CD4-positive, CD25-positive, alpha-beta regulatory T cell (primary cell): ENCODE measurements around the gene RAD51B. TPM values are rescaled to one million over a fixed set of nuclear protein-coding genes. Genes with fewer than 3 reads are reported as not detected.

Source experiments
- ATAC-seq, 2 donors: fragments of 150-1000 bp; cut with Tn5 transposase; one replicate each; pipeline ENCODE4 v1.10.0; 2021; ENCODE audit warnings: low read depth in 2 of 2, moderate number of reproducible peaks in 2 of 2, moderate library complexity in 1 of 2
- DNase-seq, 3 donors: peaks; one replicate each; pipeline versions ENCODE4 v3.0.0 to v3.0.0-alpha.2; 2012 to 2022; ENCODE audit warnings: mixed read lengths in 1 of 3
- H3K27ac ChIP-seq: one replicate; pipeline ENCODE4 v1.7.0; 2013; ENCODE audit warnings: mild to moderate bottlenecking, low read length; ENCODE audit not compliant: insufficient read depth, poor library complexity, severe bottlenecking
- H3K27me3 ChIP-seq: one replicate; pipeline ENCODE4 v1.7.0; 2013; ENCODE audit warnings: low read length; ENCODE audit not compliant: control insufficient read depth, insufficient read depth
- H3K36me3 ChIP-seq: one replicate; pipeline ENCODE4 v1.7.0; 2013; ENCODE audit warnings: mild to moderate bottlenecking, low read length, moderate library complexity; ENCODE audit not compliant: control insufficient read depth, insufficient read depth
- H3K4me1 ChIP-seq: 2 replicates; pipeline ENCODE4 v1.7.0; 2013; ENCODE audit warnings: mild to moderate bottlenecking, low read length; ENCODE audit not compliant: insufficient read depth, control insufficient read depth, poor library complexity, severe bottlenecking
- H3K4me3 ChIP-seq: one replicate; pipeline ENCODE4 v1.7.0; 2013; ENCODE audit warnings: low read depth, mild to moderate bottlenecking, low read length, moderate library complexity
- H3K9me3 ChIP-seq, 2 experiments: 1 replicate in 1 of 2; 2 replicates in 1 of 2; pipeline ENCODE4 v1.7.0; 2013; ENCODE audit warnings: low read length in 2 of 2, mild to moderate bottlenecking in 1 of 2, moderate library complexity in 1 of 2; ENCODE audit not compliant: control insufficient read depth in 2 of 2
- H3K27ac Mint-ChIP-seq, 3 donors: one replicate each; pipeline ENCODE4 v1.8.0; 2020 to 2022; ENCODE audit warnings: mild to moderate bottlenecking in 3 of 3, mixed read lengths in 3 of 3, moderate library complexity in 2 of 3
- H3K27me3 Mint-ChIP-seq: one replicate; pipeline ENCODE4 v1.8.0; 2022; ENCODE audit warnings: mild to moderate bottlenecking, mixed read lengths
- H3K36me3 Mint-ChIP-seq: one replicate; pipeline ENCODE4 v1.8.0; 2020; ENCODE audit warnings: mixed read lengths
- H3K4me1 Mint-ChIP-seq, 4 donors: one replicate each; pipeline ENCODE4 v1.8.0; 2020 to 2022; ENCODE audit warnings: mixed read lengths in 4 of 4, mild to moderate bottlenecking in 1 of 4
- H3K4me3 Mint-ChIP-seq, 4 donors: one replicate each; pipeline ENCODE4 v1.8.0; 2020 to 2022; ENCODE audit warnings: mild to moderate bottlenecking in 4 of 4, mixed read lengths in 4 of 4, moderate library complexity in 3 of 4
- H3K9me3 Mint-ChIP-seq, 7 donors: one replicate each; pipeline ENCODE4 v1.8.0; 2020 to 2022; ENCODE audit warnings: mixed read lengths in 7 of 7, mild to moderate bottlenecking in 3 of 7, moderate library complexity in 2 of 7
- polyA plus RNA-seq, 4 donors: library from polyadenylated mRNA; unstranded; fragments of 300-500 nt; fragmentation: Illumina TruSeq; gene quantifications; one replicate each; pipeline ENCODE4 v1.2.3, GENCODE V29; 2021
- total RNA-seq: library from RNA; stranded (reverse); gene quantifications from one replicate; pipeline ENCODE4 v1.2.3, GENCODE V29; 2022

Gene RAD51B
- total and polyA plus RNA-seq, 5 donors from 2014 or later = 19.1 to 40.2 (median 28.1) TPM

GRCh38 chr14:68690089-68690958 lies 870.7 kb downstream of the RAD51B start:
- ATAC-seq (no peak), DNase-seq (no peak)
- H3K4me1 Mint-ChIP-seq = peaks cover 8 to 46% (median 28%) of the 10 kb centered on the region in 4 donors
- no peak overlapping the region for H3K4me3 ChIP-seq
- no peaks in the 10 kb centered on the region for H3K9me3 ChIP-seq
- H3K27me3 Mint-ChIP-seq = no peaks in the 10 kb centered on the region
- H3K4me3 Mint-ChIP-seq = no peak overlapping the region
- peaks cover 12% of the 10 kb centered on the region for H3K4me1 ChIP-seq
- peak overlapping the region in 1 of 3 donors; percentile 48 for H3K27ac Mint-ChIP-seq
- no peak overlapping the region for H3K27ac ChIP-seq
- H3K9me3 Mint-ChIP-seq = no peaks in the 10 kb centered on the region
- H3K36me3 ChIP-seq = no peaks in the 10 kb centered on the region
- H3K36me3 Mint-ChIP-seq = no peaks in the 10 kb centered on the region
- H3K27me3 ChIP-seq = no peaks in the 10 kb centered on the region

GRCh38 chr14:68691031-68691791 lies 871.6 kb downstream of the RAD51B start:
- DNase-seq = no peak
- peak overlapping the region in 2 of 3 donors; percentile 29 to 30 for H3K27ac Mint-ChIP-seq
- no peaks in the 10 kb centered on the region for H3K36me3 ChIP-seq
- no peaks in the 10 kb centered on the region for H3K9me3 Mint-ChIP-seq
- no peaks in the 10 kb centered on the region for H3K27me3 ChIP-seq
- H3K4me3 Mint-ChIP-seq = peak overlapping the region in 1 of 4 donors; percentile 58
- peaks cover 0 to 45% (median 26%) of the 10 kb centered on the region in 4 donors for H3K4me1 Mint-ChIP-seq
- H3K4me3 ChIP-seq = no peak overlapping the region
- no peaks in the 10 kb centered on the region for H3K9me3 ChIP-seq
- H3K27ac ChIP-seq = no peak overlapping the region
- peaks cover 5% of the 10 kb centered on the region for H3K4me1 ChIP-seq
- H3K27me3 Mint-ChIP-seq = no peaks in the 10 kb centered on the region
- no peak for ATAC-seq
- peaks cover 3% of the 10 kb centered on the region for H3K36me3 Mint-ChIP-seq

GRCh38 chr14:68691792-68692118 lies 872.2 kb downstream of the RAD51B start:
- H3K36me3 Mint-ChIP-seq = peaks cover 3% of the 10 kb centered on the region
- H3K9me3 Mint-ChIP-seq = no peaks in the 10 kb centered on the region
- DNase-seq (no peak), ATAC-seq (no peak)
- H3K4me1 Mint-ChIP-seq = peaks cover 0 to 40% (median 24%) of the 10 kb centered on the region in 4 donors
- H3K27ac Mint-ChIP-seq = peak overlapping the region; percentile 29 to 67 (median 30)
- no peaks in the 10 kb centered on the region for H3K27me3 ChIP-seq
- no peaks in the 10 kb centered on the region for H3K36me3 ChIP-seq
- H3K4me3 Mint-ChIP-seq = no peak overlapping the region
- no peak overlapping the region for H3K27ac ChIP-seq
- H3K9me3 ChIP-seq = no peaks in the 10 kb centered on the region
- H3K4me1 ChIP-seq = peaks cover 3% of the 10 kb centered on the region
- no peaks in the 10 kb centered on the region for H3K27me3 Mint-ChIP-seq
- no peak overlapping the region for H3K4me3 ChIP-seq

GRCh38 chr14:68692216-68692615 lies 872.6 kb downstream of the RAD51B start:
- Mint-ChIP-seq H3K27me3 (no peaks in the 10 kb centered on the region), H3K27ac (peak overlapping the region; percentile 30 to 81 (median 67)), H3K36me3 (peaks cover 3% of the 10 kb centered on the region), H3K4me3 (no peak overlapping the region), H3K4me1 (peaks cover 0 to 37% (median 23%) of the 10 kb centered on the region in 4 donors), H3K9me3 (no peaks in the 10 kb centered on the region)
- Histone ChIP-seq H3K36me3 (no peaks in the 10 kb centered on the region), H3K27me3 (no peaks in the 10 kb centered on the region), H3K4me1 (peaks cover 3% of the 10 kb centered on the region), H3K9me3 (no peaks in the 10 kb centered on the region), H3K4me3 (no peak overlapping the region), H3K27ac (no peak overlapping the region)
- DNase-seq (no peak), ATAC-seq (no peak)

GRCh38 chr14:68692916-68693771 lies 873.6 kb downstream of the RAD51B start:
- DNase-seq (no peak), ATAC-seq (no peak)
- no peak overlapping the region for H3K27ac ChIP-seq
- peaks cover 0 to 34% (median 21%) of the 10 kb centered on the region in 4 donors for H3K4me1 Mint-ChIP-seq
- no peak overlapping the region for H3K4me3 Mint-ChIP-seq
- no peaks in the 10 kb centered on the region for H3K9me3 ChIP-seq
- H3K9me3 Mint-ChIP-seq = peaks cover 0 to 2% (median 0%) of the 10 kb centered on the region in 7 donors
- peaks cover 3% of the 10 kb centered on the region for H3K4me1 ChIP-seq
- H3K27me3 Mint-ChIP-seq = no peaks in the 10 kb centered on the region
- H3K27ac Mint-ChIP-seq = peak overlapping the region in 2 of 3 donors; percentile 6 to 70
- no peaks in the 10 kb centered on the region for H3K36me3 ChIP-seq
- no peak overlapping the region for H3K4me3 ChIP-seq
- no peaks in the 10 kb centered on the region for H3K27me3 ChIP-seq
- H3K36me3 Mint-ChIP-seq = peaks cover 5% of the 10 kb centered on the region

GRCh38 chr14:68693926-68694325 lies 874.3 kb downstream of the RAD51B start:
- Mint-ChIP-seq H3K9me3 (peaks cover 0 to 3% (median 0%) of the 10 kb centered on the region in 7 donors), H3K27me3 (no peaks in the 10 kb centered on the region), H3K4me3 (no peak overlapping the region), H3K27ac (peak overlapping the region in 2 of 3 donors; percentile 52 to 67), H3K4me1 (peaks cover 0 to 36% (median 22%) of the 10 kb centered on the region in 4 donors), H3K36me3 (peaks cover 7% of the 10 kb centered on the region)
- ATAC-seq = no peak
- DNase-seq = no peak
- Histone ChIP-seq H3K4me3 (no peak overlapping the region), H3K36me3 (no peaks in the 10 kb centered on the region), H3K27me3 (no peaks in the 10 kb centered on the region), H3K27ac (no peak overlapping the region), H3K4me1 (peaks cover 3% of the 10 kb centered on the region), H3K9me3 (no peaks in the 10 kb centered on the region)

GRCh38 chr14:68694516-68695235 lies 875.1 kb downstream of the RAD51B start:
- Mint-ChIP-seq H3K36me3 (peaks cover 7% of the 10 kb centered on the region), H3K4me1 (peaks cover 0 to 31% (median 21%) of the 10 kb centered on the region in 4 donors), H3K27me3 (no peaks in the 10 kb centered on the region), H3K27ac (peak overlapping the region in 2 of 3 donors; percentile 31 to 90), H3K4me3 (no peak overlapping the region), H3K9me3 (peaks cover 0 to 3% (median 0%) of the 10 kb centered on the region in 7 donors)
- H3K27me3 ChIP-seq = no peaks in the 10 kb centered on the region
- H3K4me3 ChIP-seq = no peak overlapping the region
- H3K36me3 ChIP-seq = no peaks in the 10 kb centered on the region
- H3K9me3 ChIP-seq = no peaks in the 10 kb centered on the region
- DNase-seq (no peak), ATAC-seq (no peak)
- no peak overlapping the region for H3K27ac ChIP-seq
- peaks cover 3% of the 10 kb centered on the region for H3K4me1 ChIP-seq
